Diencephalon (tissue), 1 donor: ENCODE results near the gene FCHSD2. TPM values are rescaled to one million over a fixed set of nuclear protein-coding genes. Genes with fewer than 3 reads are reported as not detected.

Source experiments
- small RNA-seq: library from RNA; depleted of rRNA; stranded (forward); fragments of <200 nt; gene quantifications from one replicate; pipeline ENCODE3, GENCODE V24; 2014
- total RNA-seq: library from RNA; depleted of rRNA; stranded (reverse); fragments of >200 nt; gene quantifications from one replicate; pipeline ENCODE4 v1.2.3, GENCODE V29; 2014

Gene FCHSD2
- 66.2 TPM for total RNA-seq

GRCh38 chr11:73142128-73142377 is at the start of gene FCHSD2:
Gene FCHSD2 (minus strand): TSS chr11:73142318. CDS start chr11:73141877, 441 bp downstream.

GRCh38 chr11:72814286-72815109 is 327.6 kb downstream of the FCHSD2 start, which contains the start of gene ATG16L2:
Gene ATG16L2 (plus strand): TSS chr11:72814411. CDS start chr11:72814446, 35 bp downstream.

DNA sequence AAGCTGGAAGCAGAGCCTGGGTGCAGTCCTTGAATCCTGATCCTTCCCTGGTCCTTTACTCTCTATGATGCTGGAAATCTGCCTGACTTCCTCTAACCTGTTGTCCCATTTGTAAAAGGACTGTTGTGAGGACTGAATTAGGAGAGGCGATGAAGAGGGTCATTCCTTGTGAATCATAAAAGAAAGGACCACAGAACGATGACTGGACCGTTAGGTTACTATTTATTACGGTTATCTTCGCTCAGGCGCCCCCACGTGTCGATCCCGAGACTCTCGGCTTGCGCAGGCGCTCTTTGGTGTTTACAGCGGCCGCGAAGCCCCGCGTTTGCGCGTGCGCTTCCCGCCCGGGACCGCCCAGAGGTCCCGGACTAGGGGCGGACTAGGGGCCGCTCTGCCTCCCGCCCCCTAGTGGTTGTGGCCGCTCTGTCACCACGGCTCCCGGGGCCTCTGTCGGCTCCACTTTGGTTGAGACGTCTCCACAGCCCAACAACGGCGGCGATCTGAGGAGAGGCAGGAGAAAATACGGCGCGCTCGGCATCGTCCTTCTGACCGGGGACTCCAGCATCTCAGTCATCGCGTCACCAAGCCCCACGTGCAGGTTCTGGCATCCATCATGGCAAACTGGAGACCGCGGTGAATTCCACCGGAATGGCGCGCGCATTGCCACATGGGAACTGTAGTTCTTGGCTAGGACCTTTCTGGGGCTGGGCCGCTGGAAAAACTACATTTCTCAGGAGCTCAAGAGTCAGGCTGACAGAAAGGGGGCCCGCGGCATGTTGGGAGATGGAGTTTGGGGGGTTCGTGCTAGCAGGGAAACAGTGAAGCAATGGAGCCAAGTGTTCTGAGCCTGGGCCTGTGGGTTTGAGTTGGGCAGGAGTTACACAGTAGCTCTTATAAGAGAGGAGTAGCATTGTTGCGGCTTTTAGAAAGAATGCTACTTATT is 348.4 kb downstream of the FCHSD2 start, which contains the start of gene STARD10:
TSS of gene STARD10 (minus strand) at position 623 of the 943 bp plus-strand sequence. CDS start 12,866 bp downstream, outside the sequence.

Small RNA genes lying within 50 kb of the gene (small RNA-seq; reads per million reads assigned to genes)
- not detected for gene RNU6-672P

Other genes with a start within 250 kb of the FCHSD2 start
- not detected for gene P2RY2, start 76.0 kb upstream of the FCHSD2 start, total RNA-seq
- gene P2RY6, start 130.0 kb upstream of the FCHSD2 start, total RNA-seq = 0.92 TPM
- gene ARHGEF17, start 166.0 kb upstream of the FCHSD2 start, total RNA-seq = 38.3 TPM
- 5.1 TPM for gene RELT, start 234.1 kb upstream of the FCHSD2 start, total RNA-seq